ENCODE measurements around the gene UBL3.

Gene UBL3

GRCh38 chr13:29716493-29716892 lies 133.9 kb downstream of the UBL3 start:
- DNase-seq (ENCODE audit: extremely low read depth in 1 of 2, low read depth in 1 of 2): no peak
